Nephron (organoid): Measurements from ENCODE around the gene IFNA4.

ENCODE experiments used
- H3K27ac Mint-ChIP-seq, 3 experiments: 2 replicates each; pipeline ENCODE4 v1.8.0; 2020; ENCODE audit warnings: mixed read lengths in 3 of 3, mild to moderate bottlenecking in 2 of 3, moderate library complexity in 1 of 3
- H3K27me3 Mint-ChIP-seq: 2 replicates; pipeline ENCODE4 v1.8.0; 2021; ENCODE audit warnings: low read depth, mild to moderate bottlenecking, moderate library complexity, mixed read lengths
- H3K36me3 Mint-ChIP-seq: 2 replicates; pipeline ENCODE4 v1.8.0; 2020; ENCODE audit warnings: low read depth, mixed read lengths
- H3K4me1 Mint-ChIP-seq: 2 replicates; pipeline ENCODE4 v1.8.0; 2020; ENCODE audit warnings: mixed read lengths
- H3K4me3 Mint-ChIP-seq, 3 experiments: 2 replicates each; pipeline ENCODE4 v1.8.0; 2020; ENCODE audit warnings: mild to moderate bottlenecking in 3 of 3, mixed read lengths in 3 of 3, moderate library complexity in 2 of 3
- H3K9me3 Mint-ChIP-seq: 2 replicates; pipeline ENCODE4 v1.8.0; 2020; ENCODE audit warnings: mixed read lengths
- CTCF ChIP-seq, 3 experiments: fragments of 200-600 bp; sonication (generic); IDR thresholded peaks; one replicate each; pipeline ENCODE4 v1.5.0; 2021; ENCODE audit warnings: antibody characterized with exemption in 3 of 3; ENCODE audit not compliant: unreplicated experiment in 3 of 3

The IFNA4 gene

GRCh38 chr9:21165516-21165915 lies 21.9 kb downstream of the IFNA4 start:
- no peak overlapping the region for H3K27ac Mint-ChIP-seq
- H3K4me3 Mint-ChIP-seq, result no peak overlapping the region
- H3K36me3 Mint-ChIP-seq, result no peaks in the 10 kb centered on the region
- peaks cover 3% of the 10 kb centered on the region for H3K27me3 Mint-ChIP-seq
- no peaks in the 10 kb centered on the region for H3K4me1 Mint-ChIP-seq
- peaks cover 2% of the 10 kb centered on the region for H3K9me3 Mint-ChIP-seq
- TF ChIP-seq CTCF (IDR thresholded peaks at IDR 0.05; ENCODE audit: unreplicated experiment in 3 of 3), result no peak

GRCh38 chr9:21160178-21160577 lies 27.2 kb downstream of the IFNA4 start:
- Mint-ChIP-seq H3K4me1 (no peaks in the 10 kb centered on the region), H3K27me3 (peaks cover 3% of the 10 kb centered on the region), H3K4me3 (no peak overlapping the region), H3K27ac (no peak overlapping the region), H3K9me3 (peaks cover 2% of the 10 kb centered on the region), H3K36me3 (no peaks in the 10 kb centered on the region)
- TF ChIP-seq CTCF (IDR thresholded peaks at IDR 0.05; ENCODE audit: unreplicated experiment in 3 of 3), result no peak

- no peaks in the 10 kb centered on the region for H3K4me1 Mint-ChIP-seq
- H3K36me3 Mint-ChIP-seq, result no peaks in the 10 kb centered on the region
- H3K27me3 Mint-ChIP-seq, result no peaks in the 10 kb centered on the region
- no peak overlapping the region for H3K4me3 Mint-ChIP-seq
- H3K27ac Mint-ChIP-seq, result no peak overlapping the region
- no peaks in the 10 kb centered on the region for H3K9me3 Mint-ChIP-seq
- TF ChIP-seq CTCF (IDR thresholded peaks at IDR 0.05; ENCODE audit: unreplicated experiment in 3 of 3), result no peak
Observed at GRCh38 chr9:21155501-21155900, 31.9 kb downstream of the IFNA4 start.

GRCh38 chr9:21154018-21154608 lies 33.3 kb downstream of the IFNA4 start:
- Mint-ChIP-seq H3K4me3 (no peak overlapping the region), H3K27me3 (no peaks in the 10 kb centered on the region), H3K4me1 (no peaks in the 10 kb centered on the region), H3K9me3 (no peaks in the 10 kb centered on the region), H3K27ac (no peak overlapping the region), H3K36me3 (no peaks in the 10 kb centered on the region)
- TF ChIP-seq CTCF (IDR thresholded peaks at IDR 0.05; ENCODE audit: unreplicated experiment in 3 of 3), result no peak

- H3K4me1 Mint-ChIP-seq, result no peaks in the 10 kb centered on the region
Observed at GRCh38 chr9:21153336-21154017, 33.9 kb downstream of the IFNA4 start.

More at GRCh38 chr9:21153336-21154017, 33.9 kb downstream of the IFNA4 start:
- Mint-ChIP-seq H3K4me3 (no peak overlapping the region), H3K36me3 (no peaks in the 10 kb centered on the region), H3K9me3 (peaks cover under 1% of the 10 kb centered on the region), H3K27ac (no peak overlapping the region), H3K27me3 (no peaks in the 10 kb centered on the region)
- TF ChIP-seq CTCF (IDR thresholded peaks at IDR 0.05; ENCODE audit: unreplicated experiment in 3 of 3), result no peak
